ENCODE measurements around the gene VEGFA. TPM values are rescaled to one million over a fixed set of nuclear protein-coding genes. Genes with fewer than 3 reads are reported as not detected.

The VEGFA gene
- total RNA-seq, 2 donors from 2014 or later: 102 to 132 TPM

- no peaks in the 10 kb centered on the region for H3K9me3 ChIP-seq
- no peaks in the 10 kb centered on the region for H3K27me3 ChIP-seq
- H3K36me3 ChIP-seq: no peaks in the 10 kb centered on the region
- no peak overlapping the region for H3K4me3 ChIP-seq
- H3K27ac ChIP-seq: peak overlapping the region; percentile 2 to 65
- TF ChIP-seq CTCF (IDR thresholded peaks at IDR 0.05): no peak
- no peak for DNase-seq (ENCODE audit: low spot score)
- peaks cover 0 to 23% of the 10 kb centered on the region in 2 donors for H3K4me1 ChIP-seq
Observed at GRCh38 chr6:43800298-43800623, 30.2 kb downstream of the VEGFA start.

- H3K9me3 ChIP-seq: no peaks in the 10 kb centered on the region
- no peaks in the 10 kb centered on the region for H3K27me3 ChIP-seq
- TF ChIP-seq CTCF (IDR thresholded peaks at IDR 0.05): no peak
- DNase-seq (ENCODE audit: low spot score): no peak
- peak overlapping the region; percentile 2 to 65 for H3K27ac ChIP-seq
- peaks cover 0 to 23% of the 10 kb centered on the region in 2 donors for H3K4me1 ChIP-seq
- H3K4me3 ChIP-seq: no peak overlapping the region
- no peaks in the 10 kb centered on the region for H3K36me3 ChIP-seq
Observed at GRCh38 chr6:43800746-43801494, 30.9 kb downstream of the VEGFA start.

GRCh38 chr6:43801495-43802181 is 31.6 kb downstream of the VEGFA start:
- Histone ChIP-seq H3K27ac (no peak overlapping the region), H3K4me1 (peaks cover 0 to 23% of the 10 kb centered on the region in 2 donors)
- DNase-seq (ENCODE audit: low spot score): no peak

GRCh38 chr6:43803055-43803782 is 33.2 kb downstream of the VEGFA start:
- TF ChIP-seq CTCF (IDR thresholded peaks at IDR 0.05): no peak
- peak; percentile 62 for DNase-seq (ENCODE audit: low spot score)

More at GRCh38 chr6:43801495-43802181, 31.6 kb downstream of the VEGFA start:
- TF ChIP-seq CTCF (IDR thresholded peaks at IDR 0.05): no peak
- Histone ChIP-seq H3K9me3 (no peaks in the 10 kb centered on the region), H3K4me3 (no peak overlapping the region), H3K27me3 (no peaks in the 10 kb centered on the region), H3K36me3 (no peaks in the 10 kb centered on the region)

GRCh38 chr6:43803783-43804549 is 34.0 kb downstream of the VEGFA start:
- Histone ChIP-seq H3K4me3 (no peak overlapping the region), H3K36me3 (no peaks in the 10 kb centered on the region), H3K4me1 (peaks cover 0 to 27% of the 10 kb centered on the region in 2 donors), H3K27ac (no peak overlapping the region), H3K9me3 (no peaks in the 10 kb centered on the region), H3K27me3 (no peaks in the 10 kb centered on the region)
- no peak for TF ChIP-seq CTCF (IDR thresholded peaks at IDR 0.05)
- no peak for DNase-seq (ENCODE audit: low spot score)

More at GRCh38 chr6:43803055-43803782, 33.2 kb downstream of the VEGFA start:
- Histone ChIP-seq H3K9me3 (no peaks in the 10 kb centered on the region), H3K27me3 (no peaks in the 10 kb centered on the region), H3K27ac (no peak overlapping the region), H3K4me3 (no peak overlapping the region), H3K4me1 (peaks cover 0 to 30% of the 10 kb centered on the region in 2 donors), H3K36me3 (no peaks in the 10 kb centered on the region)

Data from right atrium auricular region (tissue), 2 donors.